ENCODE data around the gene NPTX1. TPM values are rescaled to one million over a fixed set of nuclear protein-coding genes. Genes with fewer than 3 reads are reported as not detected.

NPTX1 gene
- total RNA-seq, 2 experiments from 2014 or later = 0.22 TPM; not detected in 1

DNA sequence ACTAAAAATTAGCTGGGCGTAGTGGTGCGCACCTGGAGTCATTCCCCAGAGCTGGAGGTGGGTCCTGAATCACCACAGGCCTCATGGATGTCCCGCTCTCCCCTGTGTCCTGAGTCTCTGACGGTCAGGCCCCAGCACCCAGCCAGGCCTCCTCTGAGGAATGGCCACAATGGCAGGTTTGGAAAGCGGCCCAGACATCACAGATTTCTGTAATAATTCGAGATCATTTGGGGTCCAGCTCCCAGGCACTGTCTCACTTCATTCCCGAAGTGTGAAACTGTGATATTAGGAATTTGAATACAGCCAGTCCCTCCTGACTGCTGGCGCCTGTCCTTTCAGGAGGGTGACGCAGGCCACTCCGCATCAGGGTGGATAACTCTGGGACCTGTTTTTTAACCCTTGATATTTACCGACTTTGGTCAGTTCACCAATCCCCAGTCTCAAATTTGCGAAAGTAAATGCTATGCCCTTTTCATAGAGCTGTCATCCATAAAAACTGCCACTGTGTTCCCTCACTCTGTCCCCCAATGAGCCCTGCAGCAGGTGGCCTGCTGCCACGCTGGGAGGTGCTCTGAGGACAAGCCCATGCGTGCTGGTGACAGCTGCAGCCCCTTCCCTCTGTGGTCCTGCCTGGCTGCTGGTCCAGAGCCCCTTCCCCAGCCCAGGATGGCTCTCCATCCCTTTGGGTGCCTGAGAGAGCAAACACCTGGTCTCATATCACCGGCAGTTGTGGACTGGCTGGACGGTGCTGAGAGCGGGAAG, 39.9 kb upstream of the NPTX1 start:
- Histone ChIP-seq H4K20me1 (ENCODE audit: insufficient read depth, low read length) (no peaks in the 10 kb centered on the region), H3K9me2 (ENCODE audit: insufficient read depth, low read length) (no peaks in the 10 kb centered on the region), H3K4me1 (ENCODE audit: insufficient read depth, low read length, poor library complexity, severe bottlenecking) (peaks cover 3% of the 10 kb centered on the region), H3K27ac (ENCODE audit: low read depth, low read length, poor library complexity, severe bottlenecking) (no peak overlapping the region), H3K36me3 (ENCODE audit: insufficient read depth, low read length) (no peaks in the 10 kb centered on the region), H2AFZ (ENCODE audit: low read length) (no peak overlapping the region), H3K9me3 (ENCODE audit: low read length) (no peaks in the 10 kb centered on the region), H3K79me2 (ENCODE audit: insufficient read depth, low read depth, low read length) (no peaks in the 10 kb centered on the region), H3K4me2 (ENCODE audit: low read length) (no peak overlapping the region), H3K4me3 (ENCODE audit: low read depth, low read length, poor library complexity, severe bottlenecking) (no peak overlapping the region)
- DNase-seq (ENCODE audit: low spot score) = no peak
- intact Hi-C loops (cut with micrococcal nuclease; ENCODE audit: unreplicated experiment) = no loop called here
- no TSS peak for BruUV-seq (replicated peaks)
- POLR2A ChIA-PET = no interaction called here
- TF ChIP-seq, protein P1, sequence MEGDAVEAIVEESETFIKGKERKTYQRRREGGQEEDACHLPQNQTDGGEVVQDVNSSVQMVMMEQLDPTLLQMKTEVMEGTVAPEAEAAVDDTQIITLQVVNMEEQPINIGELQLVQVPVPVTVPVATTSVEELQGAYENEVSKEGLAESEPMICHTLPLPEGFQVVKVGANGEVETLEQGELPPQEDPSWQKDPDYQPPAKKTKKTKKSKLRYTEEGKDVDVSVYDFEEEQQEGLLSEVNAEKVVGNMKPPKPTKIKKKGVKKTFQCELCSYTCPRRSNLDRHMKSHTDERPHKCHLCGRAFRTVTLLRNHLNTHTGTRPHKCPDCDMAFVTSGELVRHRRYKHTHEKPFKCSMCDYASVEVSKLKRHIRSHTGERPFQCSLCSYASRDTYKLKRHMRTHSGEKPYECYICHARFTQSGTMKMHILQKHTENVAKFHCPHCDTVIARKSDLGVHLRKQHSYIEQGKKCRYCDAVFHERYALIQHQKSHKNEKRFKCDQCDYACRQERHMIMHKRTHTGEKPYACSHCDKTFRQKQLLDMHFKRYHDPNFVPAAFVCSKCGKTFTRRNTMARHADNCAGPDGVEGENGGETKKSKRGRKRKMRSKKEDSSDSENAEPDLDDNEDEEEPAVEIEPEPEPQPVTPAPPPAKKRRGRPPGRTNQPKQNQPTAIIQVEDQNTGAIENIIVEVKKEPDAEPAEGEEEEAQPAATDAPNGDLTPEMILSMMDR (conservative IDR thresholded peaks at IDR 0.05; ENCODE audit: low read length) = no peak
- no peak for TF ChIP-seq EZH2phosphoT487 (IDR thresholded peaks at IDR 0.05; ENCODE audit: borderline replicate concordance, low read depth, low read length)
- CTCF ChIA-PET (ENCODE audit: unreplicated experiment) = interaction anchor here (0.6 kb wide), 1 partner anchor 187 kb away, joined by 3 read pairs; no protein-coding TSS in a partner anchor

- no peaks in the 10 kb centered on the region for H3K36me3 ChIP-seq (ENCODE audit: insufficient read depth, low read length)
- BruUV-seq (replicated peaks) = no TSS peak
- no peaks in the 10 kb centered on the region for H3K9me2 ChIP-seq (ENCODE audit: insufficient read depth, low read length)
- DNase-seq (ENCODE audit: low spot score) = no peak
- no peak for TF ChIP-seq EZH2phosphoT487 (IDR thresholded peaks at IDR 0.05; ENCODE audit: borderline replicate concordance, low read depth, low read length)
- TF ChIP-seq, protein P1 (conservative IDR thresholded peaks at IDR 0.05; ENCODE audit: low read length) = no peak
- no peaks in the 10 kb centered on the region for H4K20me1 ChIP-seq (ENCODE audit: insufficient read depth, low read length)
- intact Hi-C loops (cut with micrococcal nuclease; ENCODE audit: unreplicated experiment) = no loop called here
- H3K4me1 ChIP-seq (ENCODE audit: insufficient read depth, low read length, poor library complexity, severe bottlenecking) = peaks cover 3% of the 10 kb centered on the region
- ChIA-PET CTCF (ENCODE audit: unreplicated experiment) (no interaction called here), POLR2A (no interaction called here)
- no peak overlapping the region for H3K27ac ChIP-seq (ENCODE audit: low read depth, low read length, poor library complexity, severe bottlenecking)
- no peaks in the 10 kb centered on the region for H3K79me2 ChIP-seq (ENCODE audit: insufficient read depth, low read depth, low read length)
- no peaks in the 10 kb centered on the region for H3K9me3 ChIP-seq (ENCODE audit: low read length)
- no peak overlapping the region for H3K4me3 ChIP-seq (ENCODE audit: low read depth, low read length, poor library complexity, severe bottlenecking)
- no peak overlapping the region for H2AFZ ChIP-seq (ENCODE audit: low read length)
- H3K4me2 ChIP-seq (ENCODE audit: low read length) = no peak overlapping the region
These were observed 37.5 kb upstream of the NPTX1 start for GRCh38 chr17:80513892-80514291.

DNA sequence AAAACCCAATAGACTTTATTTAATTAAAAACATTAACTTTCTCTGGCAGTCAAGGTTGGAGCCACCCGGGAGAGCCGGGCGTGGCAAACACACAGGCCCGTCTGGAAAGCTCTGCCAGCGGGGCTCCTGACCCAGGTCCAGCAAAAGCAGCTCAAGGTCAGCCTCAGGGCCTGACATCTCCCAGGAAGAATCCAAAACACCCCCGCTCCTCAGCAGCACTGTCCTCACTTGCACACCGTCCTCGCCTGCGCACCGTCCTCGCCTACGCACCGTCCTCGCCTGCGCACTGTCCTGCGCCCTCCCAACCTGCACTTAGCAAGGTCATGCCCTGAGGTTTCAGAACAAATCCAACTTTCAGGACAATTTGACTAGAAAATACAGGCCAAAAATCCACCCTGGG, 36.8 kb upstream of the NPTX1 start:
- ChIA-PET CTCF (ENCODE audit: unreplicated experiment) (no interaction called here), POLR2A (no interaction called here)
- H3K4me1 ChIP-seq (ENCODE audit: insufficient read depth, low read length, poor library complexity, severe bottlenecking) = peaks cover 3% of the 10 kb centered on the region
- H2AFZ ChIP-seq (ENCODE audit: low read length) = no peak overlapping the region
- no peak overlapping the region for H3K4me2 ChIP-seq (ENCODE audit: low read length)
- no peaks in the 10 kb centered on the region for H3K36me3 ChIP-seq (ENCODE audit: insufficient read depth, low read length)
- no peak for TF ChIP-seq EZH2phosphoT487 (IDR thresholded peaks at IDR 0.05; ENCODE audit: borderline replicate concordance, low read depth, low read length)
- TF ChIP-seq, protein P1 (conservative IDR thresholded peaks at IDR 0.05; ENCODE audit: low read length) = no peak
- intact Hi-C loops (cut with micrococcal nuclease; ENCODE audit: unreplicated experiment) = no loop called here
- no peaks in the 10 kb centered on the region for H3K9me3 ChIP-seq (ENCODE audit: low read length)
- BruUV-seq (replicated peaks) = no TSS peak
- no peak overlapping the region for H3K27ac ChIP-seq (ENCODE audit: low read depth, low read length, poor library complexity, severe bottlenecking)
- H4K20me1 ChIP-seq (ENCODE audit: insufficient read depth, low read length) = no peaks in the 10 kb centered on the region
- no peak for DNase-seq (ENCODE audit: low spot score)
- no peaks in the 10 kb centered on the region for H3K9me2 ChIP-seq (ENCODE audit: insufficient read depth, low read length)
- H3K4me3 ChIP-seq (ENCODE audit: low read depth, low read length, poor library complexity, severe bottlenecking) = no peak overlapping the region
- no peaks in the 10 kb centered on the region for H3K79me2 ChIP-seq (ENCODE audit: insufficient read depth, low read depth, low read length)
